Psoas muscle (tissue), 8 donors: Measurements from ENCODE around the gene RGS4. TPM values are rescaled to one million over a fixed set of nuclear protein-coding genes. Genes with fewer than 3 reads are reported as not detected.

Experiments
- ATAC-seq, 4 donors: fragments of 200-7000 bp; cut with Tn5 transposase; one replicate each; pipeline ENCODE4 v1.9.1; 2020; ENCODE audit warnings: moderate library complexity in 3 of 4, mild to moderate bottlenecking in 2 of 4
- DNase-seq, 2 donors: peaks; one replicate each; pipeline ENCODE4 v3.0.0-alpha.2; 2020
- H3K27ac ChIP-seq: fragments of 200-600 bp; one replicate; pipeline ENCODE4 v1.8.0; 2022
- H3K27me3 ChIP-seq, 3 donors: fragments of 200-600 bp in 1 of 3; one replicate each; pipeline versions ENCODE4 v1.6.1 to v1.8.0; 2013 to 2022; ENCODE audit warnings: low read length in 2 of 3, mild to moderate bottlenecking in 2 of 3, moderate library complexity in 1 of 3; ENCODE audit not compliant: insufficient read depth in 3 of 3
- H3K36me3 ChIP-seq, 2 donors: fragments of 200-600 bp in 1 of 2; one replicate each; pipeline versions ENCODE4 v1.6.1 to v1.8.0; 2013 to 2022; ENCODE audit warnings: low read depth in 1 of 2, mild to moderate bottlenecking in 1 of 2, moderate library complexity in 1 of 2; ENCODE audit not compliant: insufficient read depth in 1 of 2
- H3K4me1 ChIP-seq: fragments of 200-600 bp; one replicate; pipeline ENCODE4 v1.8.0; 2022
- H3K4me3 ChIP-seq: fragments of 200-600 bp; one replicate; pipeline ENCODE4 v1.8.0; 2022; ENCODE audit warnings: mild to moderate bottlenecking
- H3K9me3 ChIP-seq: fragments of 200-600 bp; one replicate; pipeline ENCODE4 v1.8.0; 2022
- CTCF ChIP-seq: fragments of 200-600 bp; IDR thresholded peaks from one replicate; pipeline ENCODE4 v1.8.0; 2022; ENCODE audit warnings: antibody characterized with exemption
- WGBS, 3 donors: extraction: QIAGEN DNeasy Blood & Tissue Kit; methylation state at CpG; one replicate each; pipeline versions ENCODE4 v1.1.6 to v1.1.7; 2013; 5-methylcytosine and 5-hydroxymethylcytosine counted together
- intact Hi-C, 2 donors: fragments of 100-400 bp; cut with DNase I; formaldehyde crosslinking; loops; one replicate each; pipeline versions ENCODE4 v1.11.0 to v1.14.2; 2022
- polyA plus RNA-seq, 3 donors: library from polyadenylated mRNA; stranded (reverse); fragments of 200-250 nt; gene quantifications; one replicate each; pipeline ENCODE4 v1.2.3, GENCODE V29; 2013
- total RNA-seq, 4 donors: library from RNA; stranded (reverse); fragmentation: NEBNext Ultra II Directional in 2 of 4; extraction: Animal tissue kit (Norgen Biotek cat#: 25700) in 2 of 4; gene quantifications; one replicate each; pipeline versions ENCODE4 v1.2.1 to v1.2.4, GENCODE V29; 2021 to 2023
- donor health status: healthy with polysubstance abuse.
- donor health status: DM: no; HTN: no; CAD: no; lungs with moderate emphysema.
- donor health status: Bipolar disorder and iron deficiency.
- donor health status: healthy.
- donor health status: DM: yes; HTN: yes; CAD: no.
- donor health status: DM: no; HTN: no; CAD: no.
- donor health status: DM: no; HTN: no; CAD: no.
- donor health status: DM: yes; HTN: yes; CAD: no.

The RGS4 gene
- total and polyA plus RNA-seq, 7 donors, result 0.09 to 0.69 (median 0.20) TPM

DNA sequence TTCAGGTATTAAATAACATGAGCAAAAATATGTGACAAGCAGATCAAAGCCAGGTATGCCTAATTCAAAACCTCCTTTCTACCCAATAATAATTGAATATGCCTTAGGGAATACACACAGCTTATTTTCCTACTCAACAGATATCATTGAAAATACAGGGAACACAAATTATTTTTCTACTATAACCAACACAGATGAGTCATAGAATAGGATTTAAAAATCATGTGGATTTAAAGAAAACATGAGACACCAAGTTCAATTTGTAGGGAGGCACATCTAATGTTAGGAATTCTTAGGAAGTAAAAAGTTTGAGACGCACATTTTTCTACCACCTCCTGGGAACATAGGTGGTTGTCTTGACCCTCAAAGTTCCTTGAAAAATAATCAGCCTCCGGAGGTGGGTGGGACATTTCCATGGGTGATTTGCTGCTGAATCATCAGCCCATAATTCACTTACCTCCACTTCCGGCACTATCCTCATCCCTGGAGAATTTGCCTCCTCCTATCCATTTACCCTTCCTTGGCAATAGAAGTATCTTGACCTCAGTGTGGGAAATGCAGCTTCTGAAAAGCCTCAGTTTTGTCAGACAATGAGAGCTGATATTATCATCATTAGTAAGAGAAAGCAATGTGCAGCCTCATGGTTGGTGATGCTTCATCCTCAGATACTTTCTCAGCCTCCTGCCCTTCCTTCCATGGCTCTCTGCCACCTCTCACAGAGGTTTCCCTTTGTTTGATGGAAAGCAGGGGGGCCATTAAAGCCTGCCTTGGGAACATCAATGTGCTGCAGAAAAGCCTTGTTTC lies 33.5 kb upstream of the RGS4 start:
- intact Hi-C loops, result no loop called here
- ATAC-seq (no peak), DNase-seq (no peak)
- Histone ChIP-seq H3K4me1 (no peaks in the 10 kb centered on the region), H3K9me3 (no peaks in the 10 kb centered on the region), H3K36me3 (no peaks in the 10 kb centered on the region), H3K4me3 (no peak overlapping the region), H3K27me3 (no peaks in the 10 kb centered on the region), H3K27ac (no peak overlapping the region)
- TF ChIP-seq CTCF, result no peak
- WGBS, 3 donors, result 20 to 27% (median 22%) methylated on average over 3 of the region's 3 CpGs

- whole genome bisulfite sequencing, 3 donors, result 17 to 25% (median 19%) methylated on average over 1 of the region's 1 CpG
Observed at GRCh38 chr1:163036671-163037070, 32.5 kb upstream of the RGS4 start.

DNA sequence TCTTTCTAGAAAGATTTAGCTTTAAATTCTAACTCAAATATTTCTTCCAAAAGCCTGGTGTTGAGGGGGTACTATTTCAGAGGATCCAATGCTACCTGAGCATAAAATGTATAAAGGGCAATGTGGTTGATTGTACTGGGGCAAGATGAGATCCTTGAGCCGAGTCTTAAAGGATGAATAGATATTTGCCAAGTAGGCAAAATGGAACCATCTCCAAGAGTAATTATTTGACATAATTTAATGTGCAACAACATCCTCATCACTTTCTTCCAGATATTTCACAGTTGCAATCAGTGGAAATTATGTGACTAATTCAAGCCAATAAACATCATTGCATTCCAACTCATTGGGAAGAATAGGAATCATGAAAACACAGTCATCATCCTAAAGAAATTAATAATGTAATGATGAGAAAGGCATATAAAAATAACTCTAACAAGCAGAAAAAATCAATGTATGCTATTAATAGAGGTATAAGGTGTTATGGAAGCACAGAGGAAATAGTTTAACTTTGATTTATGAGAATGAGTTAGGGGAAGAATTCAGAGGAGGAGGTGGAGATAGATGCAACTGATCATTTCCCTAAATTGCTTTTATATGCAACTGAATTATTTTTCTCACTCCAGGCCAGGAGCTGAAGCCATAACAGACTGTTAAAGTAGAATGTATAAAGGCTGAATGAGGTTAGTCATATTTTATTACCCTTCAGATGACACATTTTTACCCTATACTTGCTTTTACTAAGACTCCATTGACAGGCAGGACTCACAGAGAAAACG lies 30.0 kb upstream of the RGS4 start:
- no peak for DNase-seq
- intact Hi-C loops, result no loop called here
- H3K36me3 ChIP-seq, result no peaks in the 10 kb centered on the region
- ATAC-seq, result no peak
- no peak overlapping the region for H3K4me3 ChIP-seq
- H3K9me3 ChIP-seq, result no peaks in the 10 kb centered on the region
- no peaks in the 10 kb centered on the region for H3K27me3 ChIP-seq
- H3K27ac ChIP-seq, result no peak overlapping the region
- 85 to 89% (median 87%) methylated on average over 2 of the region's 2 CpGs for WGBS, 3 donors
- no peak for TF ChIP-seq CTCF
- H3K4me1 ChIP-seq, result no peaks in the 10 kb centered on the region

More at GRCh38 chr1:163036671-163037070, 32.5 kb upstream of the RGS4 start:
- Histone ChIP-seq H3K9me3 (no peaks in the 10 kb centered on the region), H3K27ac (no peak overlapping the region), H3K36me3 (no peaks in the 10 kb centered on the region), H3K4me1 (no peaks in the 10 kb centered on the region), H3K27me3 (no peaks in the 10 kb centered on the region), H3K4me3 (no peak overlapping the region)
- intact Hi-C loops, result no loop called here
- no peak for DNase-seq
- ATAC-seq, result no peak
- no peak for TF ChIP-seq CTCF

DNA sequence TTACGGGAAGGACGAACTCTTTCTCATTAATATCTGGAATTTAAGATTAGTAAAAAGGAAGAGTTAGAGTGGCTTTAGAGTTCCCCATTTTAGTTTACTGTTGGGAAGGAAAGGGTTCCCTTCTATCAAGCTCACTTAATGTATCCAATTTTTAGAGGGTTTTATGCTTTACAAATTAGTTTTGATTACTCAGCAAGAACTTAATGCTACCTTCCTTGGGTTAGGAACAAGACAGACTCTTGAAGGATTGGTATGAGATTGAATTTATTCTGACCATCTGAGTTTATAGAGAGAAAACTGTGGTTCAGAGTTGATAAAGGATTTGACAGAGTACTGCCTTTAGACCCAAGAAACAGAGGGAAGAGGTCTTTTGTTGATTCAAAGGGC lies 29.5 kb upstream of the RGS4 start:
- intact Hi-C loops, result no loop called here

More for the DNA sequence above, 29.5 kb upstream of the RGS4 start:
- Histone ChIP-seq H3K27ac (no peak overlapping the region), H3K4me1 (no peaks in the 10 kb centered on the region), H3K36me3 (no peaks in the 10 kb centered on the region), H3K4me3 (no peak overlapping the region), H3K27me3 (no peaks in the 10 kb centered on the region), H3K9me3 (no peaks in the 10 kb centered on the region)
- WGBS, 3 donors, result 89 to 97% (median 95%) methylated on average over 2 of the region's 2 CpGs
- no peak for DNase-seq
- no peak for TF ChIP-seq CTCF
- no peak for ATAC-seq
